HepG2 (cell line): ENCODE results near the gene TMEM174.

Experiments used
- CEBPZ ChIP-seq: IDR thresholded peaks from 2 replicates; pipeline ENCODE4 v1.6.1; 2012; ENCODE audit warnings: low read length, improper control_type of control experiment
- CHD2 ChIP-seq: IDR thresholded peaks from 2 replicates; pipeline ENCODE4 v1.6.1; 2011; ENCODE audit warnings: low read depth, low read length, improper control_type of control experiment
- EZH2 ChIP-seq: conservative IDR thresholded peaks from 2 replicates; pipeline ENCODE4 v1.6.1; 2012; ENCODE audit warnings: mild to moderate bottlenecking, low read depth, low read length, moderate library complexity
- KAT8 ChIP-seq: IDR thresholded peaks from 2 replicates; pipeline ENCODE4 v1.6.1; 2016; ENCODE audit warnings: missing genetic modification reagents, missing compliant biosample characterization
- POLR2A ChIP-seq, 2 experiments: IDR thresholded peaks; 2 replicates each; pipeline ENCODE4 v1.6.1; 2011; ENCODE audit warnings: low read depth in 2 of 2, low read length in 2 of 2, mild to moderate bottlenecking in 1 of 2, moderate library complexity in 1 of 2; ENCODE audit not compliant: insufficient read depth in 1 of 2
- THAP11 ChIP-seq: IDR thresholded peaks from 2 replicates; pipeline ENCODE4 v1.6.1; 2016; ENCODE audit warnings: missing biosample characterization, missing genetic modification reagents
- ZNF17 ChIP-seq: sonication (generic); formaldehyde crosslinking; IDR thresholded peaks from 2 replicates; pipeline ENCODE4 v1.5.0; 2020; ENCODE audit warnings: mild to moderate bottlenecking, missing genetic modification reagents
- ZNF670 ChIP-seq: sonication (generic); formaldehyde crosslinking; IDR thresholded peaks from 2 replicates; pipeline ENCODE4 v1.8.0; 2022; ENCODE audit warnings: mild to moderate bottlenecking, missing genetic modification reagents, borderline replicate concordance
- ZNF740 ChIP-seq: sonication (generic); formaldehyde crosslinking; IDR thresholded peaks from 2 replicates; pipeline ENCODE4 v1.4.0; 2020; ENCODE audit warnings: missing genetic modification reagents
- TF ChIP-seq, protein P1 (sequence below): sonication (generic); formaldehyde crosslinking; IDR thresholded peaks from 2 replicates; pipeline ENCODE4 v1.5.0; 2020; ENCODE audit warnings: mild to moderate bottlenecking, missing genetic modification reagents

DNA sequence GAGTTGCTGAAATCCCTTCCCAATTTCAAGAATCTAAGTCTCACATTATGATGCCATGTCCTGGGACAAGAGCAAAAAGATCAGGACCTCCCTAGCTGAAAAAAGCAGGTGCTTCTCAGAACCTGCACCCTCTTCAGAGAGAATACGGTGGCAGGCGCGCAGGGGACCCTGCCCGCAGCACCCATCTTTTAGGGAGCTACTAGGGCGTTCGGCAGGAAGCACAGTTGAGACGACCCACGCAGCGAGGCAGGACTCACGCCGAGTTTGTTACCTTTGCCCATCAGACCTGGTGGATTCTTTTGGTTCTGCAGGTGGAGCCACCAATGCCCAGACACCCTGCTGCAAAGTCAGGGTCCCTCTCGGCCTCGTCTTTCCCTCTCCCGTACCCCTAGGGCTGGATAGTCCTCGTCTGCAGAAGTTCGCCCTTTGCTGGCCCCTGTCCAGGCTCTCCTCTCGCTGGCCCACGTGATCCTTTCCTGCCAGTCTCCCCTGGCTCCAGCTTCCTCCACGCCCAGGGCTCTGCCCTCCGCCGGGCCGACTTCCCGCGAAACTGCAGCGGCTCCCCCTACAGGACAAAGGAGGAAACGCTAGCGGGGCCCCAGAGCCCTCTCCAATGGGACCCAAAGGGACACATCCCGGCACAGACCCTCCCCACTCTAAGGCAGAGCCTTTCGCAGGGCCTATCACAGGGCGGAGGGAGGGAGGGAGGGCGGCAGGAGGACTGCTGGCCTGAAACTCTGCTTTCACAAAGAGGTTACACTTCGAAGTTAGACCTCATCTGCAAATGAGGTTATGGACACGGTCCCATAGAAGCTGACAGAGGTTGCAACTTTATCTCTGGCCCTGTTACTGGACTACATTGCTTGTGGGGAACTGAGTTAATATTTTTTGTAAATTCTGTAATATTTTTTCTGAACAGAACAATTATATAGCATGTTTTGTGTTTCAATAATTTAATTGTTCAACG, 28.8 kb downstream of the TMEM174 start:
- TF ChIP-seq THAP11 (CRISPR knock-in tag) (peak; percentile 37; the same call in 1 of the 2 replicates), CHD2 (no peak), ZNF740 (CRISPR knock-in tag) (no peak), KAT8 (no peak), EZH2 (no peak), CEBPZ (no peak), POLR2A (IDR thresholded peaks at IDR 0.05; ENCODE audit: insufficient read depth in 1 of 2, low read depth in 2 of 2, low read length in 2 of 2) (no peak), ZNF17 (CRISPR knock-in tag) (no peak), ZNF670 (CRISPR knock-in tag) (no peak)
- TF ChIP-seq, protein P1, sequence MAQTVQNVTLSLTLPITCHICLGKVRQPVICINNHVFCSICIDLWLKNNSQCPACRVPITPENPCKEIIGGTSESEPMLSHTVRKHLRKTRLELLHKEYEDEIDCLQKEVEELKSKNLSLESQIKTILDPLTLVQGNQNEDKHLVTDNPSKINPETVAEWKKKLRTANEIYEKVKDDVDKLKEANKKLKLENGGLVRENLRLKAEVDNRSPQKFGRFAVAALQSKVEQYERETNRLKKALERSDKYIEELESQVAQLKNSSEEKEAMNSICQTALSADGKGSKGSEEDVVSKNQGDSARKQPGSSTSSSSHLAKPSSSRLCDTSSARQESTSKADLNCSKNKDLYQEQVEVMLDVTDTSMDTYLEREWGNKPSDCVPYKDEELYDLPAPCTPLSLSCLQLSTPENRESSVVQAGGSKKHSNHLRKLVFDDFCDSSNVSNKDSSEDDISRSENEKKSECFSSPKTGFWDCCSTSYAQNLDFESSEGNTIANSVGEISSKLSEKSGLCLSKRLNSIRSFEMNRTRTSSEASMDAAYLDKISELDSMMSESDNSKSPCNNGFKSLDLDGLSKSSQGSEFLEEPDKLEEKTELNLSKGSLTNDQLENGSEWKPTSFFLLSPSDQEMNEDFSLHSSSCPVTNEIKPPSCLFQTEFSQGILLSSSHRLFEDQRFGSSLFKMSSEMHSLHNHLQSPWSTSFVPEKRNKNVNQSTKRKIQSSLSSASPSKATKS (CRISPR knock-in tag): no peak
